ENCODE results near the gene RPH3AL. TPM values are rescaled to one million over a fixed set of nuclear protein-coding genes. Genes with fewer than 3 reads are reported as not detected.

RPH3AL gene
- total RNA-seq, 2 experiments from 2014 or later: 2.1 to 2.7 TPM

DNA sequence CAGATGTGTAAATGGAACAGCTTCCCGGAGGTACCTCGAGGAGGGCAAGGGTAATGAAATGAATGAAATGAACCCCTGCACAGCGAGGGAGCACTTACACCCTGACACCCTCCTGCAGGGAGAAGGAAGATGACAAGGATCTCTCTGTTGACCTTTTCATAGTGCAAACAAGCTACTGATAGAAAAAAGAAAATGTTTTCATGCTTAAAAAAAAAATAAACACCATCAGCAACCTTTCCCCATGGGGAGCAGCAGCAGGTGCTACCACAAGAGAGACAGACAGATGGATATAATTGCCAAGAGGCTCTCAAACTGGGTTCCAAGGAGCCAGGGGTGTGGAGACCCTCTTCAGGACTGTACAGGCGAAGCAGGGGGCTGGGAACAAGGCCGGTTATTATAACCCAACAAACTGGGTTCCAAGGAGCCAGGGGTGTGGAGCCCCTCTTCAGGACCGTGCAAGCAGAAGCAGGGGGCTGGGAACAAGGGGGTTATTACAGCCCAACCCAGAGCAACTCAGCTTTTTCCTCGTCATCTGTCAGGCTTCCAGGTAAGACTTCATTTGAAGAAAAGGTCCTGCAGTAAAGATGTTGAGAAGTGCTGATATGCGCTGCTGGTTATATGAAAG is 718 bp upstream of the RPH3AL start:
- Mint-ChIP-seq H3K4me1 (no peaks in the 10 kb centered on the region), H3K27ac (no peak overlapping the region), H3K9me3 (peaks cover 7% of the 10 kb centered on the region), H3K4me3 (no peak overlapping the region), H3K36me3 (peaks cover 2% of the 10 kb centered on the region), H3K27me3 (no peaks in the 10 kb centered on the region)
- ATAC-seq (ENCODE audit: low read depth) (no peak), DNase-seq (no peak)
- POLR2A ChIA-PET: no interaction called here

DNA sequence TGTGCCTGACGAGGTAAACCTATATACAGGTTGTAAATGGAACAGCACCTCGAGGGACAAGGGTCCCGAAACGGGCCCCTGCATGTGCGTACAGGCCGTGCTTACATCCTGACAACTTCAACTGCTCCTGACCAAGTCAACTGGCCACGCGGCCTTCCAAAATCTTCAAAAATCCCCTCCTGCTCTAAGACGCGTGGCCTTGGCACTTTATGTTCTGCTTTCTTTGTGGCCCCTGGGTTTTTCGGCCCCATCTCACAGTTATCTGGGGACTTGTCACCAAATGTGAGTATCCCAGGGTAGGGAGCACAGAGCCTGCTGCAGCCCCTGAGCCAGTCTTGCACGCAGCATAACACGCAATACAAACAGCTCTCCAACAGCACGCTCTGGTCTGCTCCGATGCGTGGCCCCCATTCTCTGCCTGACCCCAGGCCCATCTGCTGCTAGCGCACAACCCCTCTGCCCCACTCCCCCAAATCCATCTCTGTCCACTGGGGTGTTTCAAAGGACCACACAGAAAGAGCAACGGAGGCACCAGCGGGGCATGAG is 659 bp downstream of the RPH3AL start:
- POLR2A ChIA-PET: no interaction called here
- Mint-ChIP-seq H3K9me3 (peaks cover 6% of the 10 kb centered on the region), H3K27ac (no peak overlapping the region), H3K4me3 (no peak overlapping the region), H3K27me3 (no peaks in the 10 kb centered on the region), H3K36me3 (peaks cover 2% of the 10 kb centered on the region), H3K4me1 (no peaks in the 10 kb centered on the region)
- DNase-seq (no peak), ATAC-seq (ENCODE audit: low read depth) (no peak)

DNA sequence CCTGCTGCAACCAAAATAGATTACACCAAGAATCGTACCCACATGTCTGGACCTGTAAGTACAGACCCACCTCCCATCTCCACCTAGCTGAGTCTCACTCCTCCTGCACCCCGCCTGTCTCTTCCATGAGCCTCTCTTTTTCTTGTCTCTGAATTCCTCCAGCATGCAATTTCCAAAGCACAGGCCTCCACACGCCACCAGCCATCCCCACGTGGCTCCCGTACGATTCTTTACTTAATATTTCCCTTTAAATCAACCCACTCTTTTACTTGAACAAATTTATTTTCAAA is 1.2 kb downstream of the RPH3AL start:
- no peaks in the 10 kb centered on the region for H3K4me1 Mint-ChIP-seq

DNA sequence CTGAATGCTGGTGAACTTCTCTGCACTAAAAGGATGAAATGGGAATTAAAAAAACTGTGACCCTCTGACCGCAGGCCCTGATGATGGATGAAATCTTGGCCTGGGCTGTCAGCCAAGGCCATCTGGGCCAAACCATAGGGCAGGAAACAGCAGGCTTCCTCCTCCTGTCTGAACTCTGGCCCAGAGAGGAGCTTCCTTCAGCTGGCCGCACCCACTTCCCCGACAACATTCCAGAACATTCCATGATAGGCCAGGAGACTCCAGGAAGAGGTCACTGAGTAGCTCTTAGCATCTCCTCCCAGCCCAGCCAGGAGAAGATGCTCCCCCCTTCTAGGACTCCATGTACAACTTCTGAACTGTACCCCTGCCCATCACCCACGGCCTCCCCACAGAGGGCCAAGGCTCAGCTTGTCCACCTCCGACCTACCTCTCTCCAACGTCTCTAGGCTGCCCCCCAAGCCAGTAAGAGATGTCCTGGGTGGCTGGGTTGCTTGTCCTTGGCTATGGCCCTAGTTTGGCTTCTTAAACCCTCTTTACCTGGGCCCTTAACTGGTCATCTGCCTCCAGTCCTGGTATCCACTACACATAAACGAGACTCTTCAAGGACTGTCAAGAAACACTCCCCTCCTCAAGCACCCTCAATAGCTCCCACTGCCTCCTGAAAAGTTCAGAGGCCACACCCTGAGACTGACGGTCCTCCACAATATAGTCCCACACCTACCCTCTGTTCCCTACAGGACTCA is 1.7 kb downstream of the RPH3AL start:
- Mint-ChIP-seq H3K4me3 (no peak overlapping the region), H3K9me3 (peaks cover 3% of the 10 kb centered on the region), H3K27me3 (no peaks in the 10 kb centered on the region), H3K4me1 (no peaks in the 10 kb centered on the region), H3K36me3 (no peaks in the 10 kb centered on the region), H3K27ac (peak overlapping the region; percentile 7)
- POLR2A ChIA-PET: no interaction called here
- DNase-seq: no peak
- no peak for ATAC-seq (ENCODE audit: low read depth)

More for the DNA sequence above, 1.2 kb downstream of the RPH3AL start:
- H3K9me3 Mint-ChIP-seq: peaks cover 3% of the 10 kb centered on the region
- no peak for ATAC-seq (ENCODE audit: low read depth)
- no peaks in the 10 kb centered on the region for H3K27me3 Mint-ChIP-seq
- POLR2A ChIA-PET: no interaction called here
- no peak overlapping the region for H3K27ac Mint-ChIP-seq
- no peak for DNase-seq
- peaks cover under 1% of the 10 kb centered on the region for H3K36me3 Mint-ChIP-seq
- no peak overlapping the region for H3K4me3 Mint-ChIP-seq

- POLR2A ChIA-PET: interaction anchor here (1.0 kb wide), 1 partner anchor 9 kb away, joined by 3 read pairs; no protein-coding TSS in a partner anchor
- no peak for ATAC-seq (ENCODE audit: low read depth)
- no peaks in the 10 kb centered on the region for H3K36me3 Mint-ChIP-seq
These were observed 2.9 kb downstream of the RPH3AL start for GRCh38 chr17:349666-350065.

DNA sequence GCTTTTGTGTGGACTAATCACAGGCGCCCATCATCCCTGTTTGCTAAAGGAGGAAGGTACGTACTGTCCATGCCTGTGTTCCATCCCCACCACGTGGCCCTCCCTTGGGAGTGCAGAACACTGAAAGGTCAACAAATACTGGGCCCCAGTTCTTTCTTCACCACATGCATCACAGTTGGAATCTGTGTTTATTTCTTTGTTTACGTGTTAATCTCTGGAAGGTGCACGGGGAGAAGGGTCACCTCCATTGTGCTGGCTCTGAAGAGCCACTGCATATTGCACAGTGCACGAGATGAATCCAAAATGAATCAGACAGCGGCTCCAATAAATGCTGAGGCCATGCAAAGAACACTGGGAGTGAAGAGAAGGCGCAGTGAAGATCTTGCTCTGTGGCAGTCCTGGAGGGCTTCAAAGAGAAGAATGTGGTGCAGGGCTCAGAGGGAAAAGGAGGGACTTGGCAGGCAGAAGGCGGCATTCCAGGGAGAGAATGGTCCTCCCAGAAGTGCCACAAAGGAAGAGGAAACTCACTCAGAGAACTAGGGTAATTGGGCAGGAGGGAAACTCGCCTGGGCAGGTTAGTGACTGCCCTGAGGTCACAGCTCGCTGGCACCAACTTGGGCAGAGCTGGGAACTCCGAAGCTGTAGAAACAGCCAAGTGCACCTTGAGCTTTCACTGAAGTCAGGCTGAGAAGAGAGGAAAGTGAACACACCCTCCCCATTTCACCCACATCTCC is 3.7 kb downstream of the RPH3AL start:
- H3K4me3 Mint-ChIP-seq: no peak overlapping the region
- no peak overlapping the region for H3K27ac Mint-ChIP-seq
- peaks cover 7% of the 10 kb centered on the region for H3K9me3 Mint-ChIP-seq
- ATAC-seq (ENCODE audit: low read depth) (no peak), DNase-seq (no peak)
- H3K27me3 Mint-ChIP-seq: no peaks in the 10 kb centered on the region
- POLR2A ChIA-PET: interaction anchor here (1.0 kb wide), 1 partner anchor 10 kb away, joined by 3 read pairs; no protein-coding TSS in a partner anchor
- H3K36me3 Mint-ChIP-seq: no peaks in the 10 kb centered on the region
- no peaks in the 10 kb centered on the region for H3K4me1 Mint-ChIP-seq

More at GRCh38 chr17:349666-350065, 2.9 kb downstream of the RPH3AL start:
- DNase-seq: no peak
- Mint-ChIP-seq H3K9me3 (no peaks in the 10 kb centered on the region), H3K27me3 (no peaks in the 10 kb centered on the region), H3K4me3 (no peak overlapping the region), H3K4me1 (no peaks in the 10 kb centered on the region), H3K27ac (no peak overlapping the region)

- ATAC-seq (ENCODE audit: low read depth) (no peak), DNase-seq (no peak)
- Mint-ChIP-seq H3K36me3 (no peaks in the 10 kb centered on the region), H3K4me1 (no peaks in the 10 kb centered on the region), H3K27ac (no peak overlapping the region), H3K9me3 (peaks cover 7% of the 10 kb centered on the region), H3K4me3 (no peak overlapping the region), H3K27me3 (no peaks in the 10 kb centered on the region)
- POLR2A ChIA-PET: no interaction called here
These were observed 4.6 kb downstream of the RPH3AL start for GRCh38 chr17:348012-348411.

- Mint-ChIP-seq H3K27me3 (no peaks in the 10 kb centered on the region), H3K4me1 (no peaks in the 10 kb centered on the region), H3K36me3 (no peaks in the 10 kb centered on the region), H3K27ac (no peak overlapping the region), H3K4me3 (no peak overlapping the region), H3K9me3 (peaks cover 7% of the 10 kb centered on the region)
- DNase-seq (no peak), ATAC-seq (ENCODE audit: low read depth) (no peak)
- POLR2A ChIA-PET: no interaction called here
These were observed 5.2 kb downstream of the RPH3AL start for GRCh38 chr17:347309-347899.

GRCh38 chr17:345992-346785 is 6.4 kb downstream of the RPH3AL start:
- Mint-ChIP-seq H3K9me3 (peaks cover 7% of the 10 kb centered on the region), H3K4me3 (no peak overlapping the region), H3K27ac (no peak overlapping the region), H3K27me3 (no peaks in the 10 kb centered on the region), H3K36me3 (no peaks in the 10 kb centered on the region), H3K4me1 (no peaks in the 10 kb centered on the region)
- POLR2A ChIA-PET: no interaction called here
- ATAC-seq (ENCODE audit: low read depth) (no peak), DNase-seq (no peak)

DNA sequence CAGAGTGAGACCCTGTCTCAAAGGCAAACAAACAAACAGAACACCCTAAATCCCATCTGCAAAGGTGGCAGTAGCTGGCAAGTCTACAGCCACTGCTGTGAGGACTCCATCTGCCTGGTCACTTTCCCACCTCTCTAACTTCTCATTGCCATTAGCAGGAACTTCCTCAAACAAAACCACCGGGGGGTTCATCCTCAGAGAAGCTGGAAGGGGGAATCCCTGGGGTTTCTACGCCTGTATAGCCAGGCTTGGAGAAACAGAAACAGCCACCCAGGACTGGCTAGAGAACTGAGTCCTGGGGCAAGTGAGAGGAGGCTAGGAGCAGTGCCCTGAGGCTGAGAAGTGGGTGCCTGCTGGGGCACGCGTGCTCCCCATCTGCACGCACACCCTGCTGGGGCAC is 7.3 kb downstream of the RPH3AL start:
- Mint-ChIP-seq H3K36me3 (no peaks in the 10 kb centered on the region), H3K4me3 (no peak overlapping the region), H3K27ac (no peak overlapping the region), H3K27me3 (no peaks in the 10 kb centered on the region), H3K4me1 (no peaks in the 10 kb centered on the region), H3K9me3 (peaks cover 7% of the 10 kb centered on the region)
- ATAC-seq (ENCODE audit: low read depth): no peak
- DNase-seq: no peak
- POLR2A ChIA-PET: no interaction called here

GRCh38 chr17:343875-344752 is 8.5 kb downstream of the RPH3AL start:
- Mint-ChIP-seq H3K36me3 (no peaks in the 10 kb centered on the region), H3K4me1 (no peaks in the 10 kb centered on the region), H3K27ac (no peak overlapping the region), H3K27me3 (no peaks in the 10 kb centered on the region), H3K9me3 (peaks cover 7% of the 10 kb centered on the region), H3K4me3 (no peak overlapping the region)
- no peak for DNase-seq
- POLR2A ChIA-PET: no interaction called here
- no peak for ATAC-seq (ENCODE audit: low read depth)

- Mint-ChIP-seq H3K4me3 (no peak overlapping the region), H3K27me3 (no peaks in the 10 kb centered on the region), H3K27ac (no peak overlapping the region), H3K4me1 (no peaks in the 10 kb centered on the region), H3K36me3 (no peaks in the 10 kb centered on the region), H3K9me3 (peaks cover 7% of the 10 kb centered on the region)
- POLR2A ChIA-PET: no interaction called here
- ATAC-seq (ENCODE audit: low read depth) (no peak), DNase-seq (no peak)
These were observed 9.4 kb downstream of the RPH3AL start for GRCh38 chr17:343211-343610.

Data from activated naive CD8-positive, alpha-beta T cell treated with anti-CD3 and anti-CD28 coated beads, Interleukin-2, amount 10 ng/mL, durations not matched to agents 7 days and 5 days (primary cell).